Ishikawa (cell line): ENCODE results near the gene NHS.

ENCODE experiments used
- RAD21 ChIP-seq: IDR thresholded peaks from 2 replicates; pipeline ENCODE4 v1.6.1; 2012; ENCODE audit warnings: low read depth
- TAF1 ChIP-seq: IDR thresholded peaks from 2 replicates; pipeline ENCODE4 v1.6.1; 2012; ENCODE audit warnings: low read depth, mild to moderate bottlenecking
- TF ChIP-seq, protein P1 (sequence below): IDR thresholded peaks from 2 replicates; pipeline ENCODE4 v1.6.1; 2012; ENCODE audit warnings: low read depth, mild to moderate bottlenecking

GRCh38 chrX:17544821-17545220 is 169.8 kb downstream of the NHS start:
- no peak for TF ChIP-seq RAD21
- TF ChIP-seq, protein P1, sequence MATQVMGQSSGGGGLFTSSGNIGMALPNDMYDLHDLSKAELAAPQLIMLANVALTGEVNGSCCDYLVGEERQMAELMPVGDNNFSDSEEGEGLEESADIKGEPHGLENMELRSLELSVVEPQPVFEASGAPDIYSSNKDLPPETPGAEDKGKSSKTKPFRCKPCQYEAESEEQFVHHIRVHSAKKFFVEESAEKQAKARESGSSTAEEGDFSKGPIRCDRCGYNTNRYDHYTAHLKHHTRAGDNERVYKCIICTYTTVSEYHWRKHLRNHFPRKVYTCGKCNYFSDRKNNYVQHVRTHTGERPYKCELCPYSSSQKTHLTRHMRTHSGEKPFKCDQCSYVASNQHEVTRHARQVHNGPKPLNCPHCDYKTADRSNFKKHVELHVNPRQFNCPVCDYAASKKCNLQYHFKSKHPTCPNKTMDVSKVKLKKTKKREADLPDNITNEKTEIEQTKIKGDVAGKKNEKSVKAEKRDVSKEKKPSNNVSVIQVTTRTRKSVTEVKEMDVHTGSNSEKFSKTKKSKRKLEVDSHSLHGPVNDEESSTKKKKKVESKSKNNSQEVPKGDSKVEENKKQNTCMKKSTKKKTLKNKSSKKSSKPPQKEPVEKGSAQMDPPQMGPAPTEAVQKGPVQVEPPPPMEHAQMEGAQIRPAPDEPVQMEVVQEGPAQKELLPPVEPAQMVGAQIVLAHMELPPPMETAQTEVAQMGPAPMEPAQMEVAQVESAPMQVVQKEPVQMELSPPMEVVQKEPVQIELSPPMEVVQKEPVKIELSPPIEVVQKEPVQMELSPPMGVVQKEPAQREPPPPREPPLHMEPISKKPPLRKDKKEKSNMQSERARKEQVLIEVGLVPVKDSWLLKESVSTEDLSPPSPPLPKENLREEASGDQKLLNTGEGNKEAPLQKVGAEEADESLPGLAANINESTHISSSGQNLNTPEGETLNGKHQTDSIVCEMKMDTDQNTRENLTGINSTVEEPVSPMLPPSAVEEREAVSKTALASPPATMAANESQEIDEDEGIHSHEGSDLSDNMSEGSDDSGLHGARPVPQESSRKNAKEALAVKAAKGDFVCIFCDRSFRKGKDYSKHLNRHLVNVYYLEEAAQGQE, result no peak
- no peak for TF ChIP-seq TAF1
